ENCODE measurements around the gene TINAG.
"Not testable (repeated sequence)": the region's sequence is repeated elsewhere in the genome, so short reads cannot be mapped to it uniquely, and the experiment has no call there.

Gene TINAG

GRCh38 chr6:54307439-54307910 lies 766 bp upstream of the TINAG start:
- no peak for DNase-seq (ENCODE audit: low spot score)

DNA sequence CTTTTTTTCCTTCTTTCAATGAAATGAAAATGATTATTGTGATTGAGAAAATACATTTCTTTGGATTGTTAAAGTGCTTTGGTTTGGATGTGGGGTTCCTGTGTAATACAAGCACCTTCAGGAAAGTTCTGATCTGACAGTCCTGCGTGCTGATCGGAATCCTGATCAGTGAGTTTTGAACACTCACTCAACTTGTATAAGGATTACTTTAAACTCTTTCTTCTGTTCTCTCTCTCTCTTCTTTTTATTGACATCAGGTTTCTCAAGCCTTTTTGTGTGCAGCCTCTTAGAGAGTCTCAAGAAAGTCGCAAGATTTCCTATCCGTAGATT lies 710 bp downstream of the TINAG start:
- DNase-seq (ENCODE audit: low spot score) = no peak

- no peak for DNase-seq (ENCODE audit: low spot score)
Measured at GRCh38 chr6:54310377-54311152, 2.3 kb downstream of the TINAG start.

DNA sequence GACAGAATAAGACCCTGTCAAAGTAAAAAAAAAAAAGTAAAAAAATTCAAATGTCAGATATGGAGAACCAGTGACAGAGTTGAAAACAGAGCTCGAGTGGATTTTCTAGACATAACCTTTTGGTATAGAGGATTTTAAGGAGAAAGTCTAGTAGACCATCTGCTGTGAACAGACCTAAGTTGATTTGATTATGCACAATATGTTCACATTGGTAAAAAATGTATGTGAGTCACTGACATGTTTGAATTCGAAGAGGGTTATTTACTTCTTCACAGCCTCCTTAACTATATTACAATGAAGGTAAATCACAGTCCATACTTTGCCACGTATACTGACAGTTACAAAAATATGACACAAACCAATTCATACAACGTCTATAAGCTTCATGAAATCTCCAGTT lies 7.4 kb downstream of the TINAG start:
- no peak for DNase-seq (ENCODE audit: low spot score)

- DNase-seq (ENCODE audit: low spot score) = no peak
Measured at GRCh38 chr6:54320871-54321270, 12.6 kb downstream of the TINAG start.

GRCh38 chr6:54327631-54328030 lies 19.4 kb downstream of the TINAG start:
- DNase-seq (ENCODE audit: low spot score) = no peak

DNA sequence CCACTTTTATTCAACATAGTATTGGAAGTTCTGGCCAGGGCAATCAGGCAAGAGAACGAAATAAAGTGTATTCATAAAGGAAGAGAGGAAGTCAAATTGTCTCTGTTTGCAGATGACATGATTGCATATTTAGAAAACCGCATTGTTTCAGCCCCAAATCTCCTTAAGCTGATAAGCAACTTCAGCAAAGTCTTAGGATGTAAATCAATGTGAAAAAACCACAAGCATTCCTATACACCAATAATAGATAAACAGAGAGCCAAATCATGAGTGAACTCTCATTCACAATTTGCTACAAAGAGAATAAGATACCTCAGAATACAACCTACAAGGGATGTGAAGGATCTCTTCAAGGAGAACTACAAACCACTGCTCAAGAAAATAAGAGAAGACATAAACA lies 23.3 kb downstream of the TINAG start:
- not testable (repeated sequence) for DNase-seq (ENCODE audit: low spot score)

GRCh38 chr6:54335871-54336270 lies 27.6 kb downstream of the TINAG start:
- DNase-seq (ENCODE audit: low spot score) = no peak

DNA sequence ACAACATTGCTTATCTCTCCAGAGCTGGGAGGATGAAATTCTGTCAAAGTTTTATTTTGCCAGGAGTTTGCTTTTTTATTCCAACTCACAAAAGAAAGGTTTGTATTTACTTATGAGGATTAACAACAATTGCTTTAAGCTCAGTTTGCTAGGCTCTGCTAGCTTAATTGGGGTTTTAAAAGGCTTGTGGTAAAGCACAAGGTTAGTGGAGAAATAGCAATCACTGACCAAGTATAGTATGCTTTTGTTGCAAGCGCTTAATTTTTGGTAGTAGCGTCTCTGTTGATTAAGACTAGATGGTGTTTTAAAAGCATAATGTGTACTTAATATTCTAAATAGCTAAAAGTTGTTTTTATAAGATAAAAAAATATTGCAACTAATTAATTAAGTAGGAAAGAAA lies 45.7 kb downstream of the TINAG start:
- DNase-seq (ENCODE audit: low spot score) = no peak

GRCh38 chr6:54354608-54355007 lies 46.4 kb downstream of the TINAG start:
- no peak for DNase-seq (ENCODE audit: low spot score)

DNA sequence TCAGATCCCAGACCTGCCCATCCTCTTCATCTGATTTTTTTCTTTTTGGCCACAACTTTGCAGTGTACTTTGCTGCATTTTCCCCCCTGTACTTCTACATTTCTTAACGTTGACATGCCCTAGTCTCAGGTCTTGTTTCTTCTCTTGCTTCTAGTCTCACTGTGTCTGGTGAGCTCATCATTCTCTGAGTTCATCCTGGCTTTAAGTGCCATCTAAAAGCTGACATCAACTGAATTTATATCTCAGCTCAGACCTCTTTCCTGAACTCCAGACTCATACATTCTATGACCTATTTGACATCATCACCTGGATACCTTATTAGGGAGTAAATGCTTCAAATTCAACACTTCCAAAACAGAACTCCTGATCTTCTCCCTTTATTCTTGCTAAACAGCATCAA lies 48.9 kb downstream of the TINAG start:
- no peak for DNase-seq (ENCODE audit: low spot score)

- DNase-seq (ENCODE audit: low spot score) = no peak
Measured at GRCh38 chr6:54361188-54361587, 52.9 kb downstream of the TINAG start.

DNA sequence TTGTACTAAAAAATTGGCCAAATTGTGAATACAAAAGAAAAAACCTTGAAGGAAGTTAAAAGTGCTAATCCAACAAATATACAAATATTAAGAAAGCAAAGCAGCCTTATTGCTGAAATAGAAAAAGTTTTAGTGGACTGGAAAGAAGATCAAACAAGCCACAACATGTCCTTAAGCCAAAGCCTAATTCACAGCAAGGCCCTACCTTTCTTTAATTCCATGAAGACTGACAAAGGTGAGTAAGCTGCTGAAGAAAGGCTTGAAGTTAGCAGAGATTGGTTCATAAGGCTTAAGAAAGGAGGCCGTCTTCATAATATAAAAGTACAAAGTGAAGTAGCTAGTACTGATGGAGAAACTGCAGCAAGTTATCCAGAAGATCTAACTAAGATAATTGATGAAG lies 53.5 kb downstream of the TINAG start:
- DNase-seq (ENCODE audit: low spot score) = no peak

- DNase-seq (ENCODE audit: low spot score) = no peak
Measured at GRCh38 chr6:54366667-54367327, 58.6 kb downstream of the TINAG start.

DNA sequence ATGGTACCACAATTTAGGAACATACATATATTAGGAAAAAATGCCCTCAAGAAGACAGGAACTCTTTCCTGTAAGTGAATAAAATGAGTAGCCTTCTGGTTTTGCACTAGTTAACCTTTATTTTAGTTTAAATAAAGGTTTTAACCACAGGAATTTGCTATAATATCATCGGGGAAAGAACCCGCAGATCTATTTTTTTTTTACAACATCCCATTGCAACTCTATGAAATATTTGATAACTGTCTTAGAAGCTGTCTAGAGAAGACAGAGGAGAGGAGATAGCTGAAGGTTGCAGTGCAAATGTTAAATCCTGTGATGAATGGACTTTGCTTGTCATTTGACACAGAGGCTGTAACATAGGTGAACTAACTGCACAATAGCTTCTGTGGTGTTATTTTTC lies 69.5 kb downstream of the TINAG start:
- no peak for DNase-seq (ENCODE audit: low spot score)

DNA sequence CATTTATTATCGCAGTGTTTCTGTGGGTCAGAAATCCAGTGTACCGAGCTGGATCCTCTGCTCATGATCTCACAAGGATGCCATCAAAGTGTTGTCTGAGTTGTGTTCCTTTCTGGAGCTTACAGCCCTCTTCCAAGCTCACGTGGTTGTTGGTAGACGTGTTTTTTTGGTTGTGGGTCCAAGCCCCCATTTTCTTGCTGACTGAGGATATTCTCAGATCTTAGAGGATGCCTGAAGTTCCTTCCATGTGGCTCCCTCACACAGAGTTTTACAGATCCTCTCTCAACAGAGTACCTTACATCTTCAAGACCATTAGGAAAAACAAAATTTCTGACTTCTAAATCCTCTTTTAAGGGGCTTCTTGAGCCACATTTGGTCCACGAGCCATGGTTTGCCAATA lies 78.1 kb downstream of the TINAG start:
- no peak for DNase-seq (ENCODE audit: low spot score)

DNA sequence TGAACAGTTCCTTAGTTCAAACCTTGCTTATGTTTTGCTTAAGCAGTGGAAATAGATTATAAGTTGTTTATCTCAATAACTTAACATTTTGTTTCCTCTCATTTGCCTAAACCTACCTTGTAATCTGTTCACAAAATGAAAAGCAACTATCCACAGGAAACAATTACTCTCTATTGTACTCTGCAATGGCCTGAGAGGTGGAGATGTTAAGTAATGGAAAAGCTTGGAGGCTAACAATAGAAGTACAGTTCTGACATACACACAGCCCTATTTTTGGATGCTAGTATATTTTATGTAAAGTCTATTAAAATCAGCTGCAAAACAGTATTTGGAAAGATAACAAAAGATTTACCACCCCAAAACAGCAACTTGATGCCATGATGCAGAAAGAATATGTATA lies 82.1 kb downstream of the TINAG start:
- DNase-seq (ENCODE audit: low spot score) = no peak

DNA sequence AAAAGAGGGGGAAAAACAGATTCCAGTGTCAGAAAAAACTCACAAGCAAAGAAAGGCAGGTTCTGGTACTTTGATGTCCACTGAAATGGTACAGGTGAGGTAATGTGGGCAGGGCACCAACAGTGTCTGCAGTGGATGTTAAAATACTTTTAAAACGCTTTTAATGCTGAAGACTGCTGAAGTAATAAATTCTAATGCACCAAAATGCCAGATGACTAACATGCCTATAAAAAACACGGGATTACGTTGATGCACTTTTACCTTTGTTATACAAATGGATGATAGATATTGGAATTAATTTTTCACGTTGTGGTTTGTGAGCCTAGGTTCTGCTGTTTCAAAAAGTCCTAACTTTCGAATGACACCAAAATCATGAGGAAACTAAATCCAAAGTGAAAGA lies 83.3 kb downstream of the TINAG start:
- no peak for DNase-seq (ENCODE audit: low spot score)

- no peak for DNase-seq (ENCODE audit: low spot score)
Measured at GRCh38 chr6:54403096-54403495, 94.9 kb downstream of the TINAG start.

DNA sequence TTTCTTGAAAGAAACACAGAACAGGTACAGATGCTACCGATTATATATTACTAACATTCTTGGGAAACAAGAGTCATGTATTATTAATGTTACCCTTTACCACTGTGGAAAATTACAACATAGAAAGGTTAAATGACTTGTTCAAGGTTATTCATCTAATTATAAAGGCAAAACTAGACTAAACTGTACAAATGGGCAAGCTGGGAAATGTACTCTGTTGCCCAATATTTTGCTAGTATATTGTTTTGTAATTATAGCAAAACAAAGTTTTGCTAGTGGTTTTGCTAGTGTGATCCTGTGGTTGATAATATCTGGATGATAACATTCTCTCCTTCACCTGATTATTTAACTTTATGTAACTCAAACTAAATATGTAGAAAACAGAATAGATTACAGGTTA lies 96.5 kb downstream of the TINAG start:
- no peak for DNase-seq (ENCODE audit: low spot score)

DNA sequence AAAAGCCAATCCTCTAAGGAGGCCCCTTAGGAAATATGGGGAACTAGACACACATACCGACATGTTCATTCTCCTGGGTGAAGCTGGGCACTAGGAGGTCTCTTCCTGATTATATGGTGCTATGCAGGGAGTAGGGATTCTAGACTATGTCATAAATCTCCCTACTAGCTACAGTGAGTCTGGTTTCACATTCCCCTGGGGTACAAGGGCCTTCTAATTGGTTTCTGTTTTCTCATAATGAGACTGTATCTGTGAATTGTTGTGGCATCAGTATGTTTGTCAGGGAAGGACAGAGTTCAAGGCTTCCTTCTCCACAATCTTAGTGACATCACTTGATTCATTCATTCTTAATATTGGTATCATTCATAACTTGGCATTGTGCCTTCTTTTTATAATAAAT lies 103.5 kb downstream of the TINAG start:
- DNase-seq (ENCODE audit: low spot score) = no peak

DNA sequence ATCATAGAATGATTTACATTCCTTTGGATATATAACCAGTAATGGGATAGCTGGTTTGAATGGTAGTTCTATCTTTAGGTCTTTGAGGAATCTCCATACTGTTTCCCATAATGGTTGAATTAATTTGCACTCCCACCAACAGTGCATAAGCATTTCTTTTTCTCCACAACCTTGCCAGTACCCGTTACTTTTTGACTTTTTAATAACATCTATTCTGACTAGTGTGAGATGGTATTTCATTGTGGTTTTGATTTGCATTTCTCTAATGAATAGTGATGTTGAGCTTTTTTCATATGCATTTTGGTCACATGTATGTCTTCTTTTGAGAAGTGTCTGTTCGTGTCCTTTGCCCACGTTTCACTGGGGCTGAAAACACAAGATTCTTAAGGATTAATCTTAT lies 107.3 kb downstream of the TINAG start:
- no peak for DNase-seq (ENCODE audit: low spot score)

- DNase-seq (ENCODE audit: low spot score) = no peak
Measured at GRCh38 chr6:54419885-54420284, 111.6 kb downstream of the TINAG start.

DNA sequence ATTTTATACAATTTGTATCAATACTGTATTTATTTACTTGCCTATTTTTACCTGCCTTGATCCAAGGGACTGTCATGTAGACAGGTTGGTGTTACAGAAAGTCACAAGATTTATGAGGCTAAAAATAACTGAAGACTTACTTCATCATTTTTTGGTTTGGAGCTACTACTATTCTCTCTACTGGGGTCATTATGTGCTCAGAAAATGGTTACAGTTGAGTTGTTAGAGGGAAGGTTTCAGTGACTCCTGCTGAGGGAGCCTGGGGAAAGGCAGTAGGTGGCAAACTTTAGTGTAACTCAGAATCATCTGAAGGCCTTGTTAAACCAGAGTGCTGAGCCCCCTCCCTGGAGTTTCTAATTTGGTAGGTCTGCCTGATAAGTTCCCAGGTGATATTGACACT lies 118.8 kb downstream of the TINAG start:
- no peak for DNase-seq (ENCODE audit: low spot score)
